Activated T-helper 1 cell treated with anti-CD3 and anti-CD28 coated beads, Interleukin-2, amount 50 U/mL, for 16 hours (primary cell): ENCODE data around the gene SBSN.

Experiments used
- DNase-seq, 2 donors: peaks; one replicate each; pipeline ENCODE4 v3.0.0-alpha.2; 2020; ENCODE audit warnings: low read depth in 1 of 2, low spot score in 1 of 2

Gene SBSN

GRCh38 chr19:35554076-35554475, 26.0 kb upstream of the SBSN start:
- DNase-seq = no peak

- DNase-seq = no peak
Measured at GRCh38 chr19:35553385-35554000, 25.4 kb upstream of the SBSN start.

- no peak for DNase-seq
Measured at GRCh38 chr19:35552534-35553384, 24.6 kb upstream of the SBSN start.

GRCh38 chr19:35551091-35551810, 23.1 kb upstream of the SBSN start:
- DNase-seq = no peak

- DNase-seq = no peak
Measured at GRCh38 chr19:35549879-35550523, 21.9 kb upstream of the SBSN start.

- peak in 1 of 2 donors; percentile 30 for DNase-seq
Measured at GRCh38 chr19:35549174-35549788, 21.2 kb upstream of the SBSN start.

- no peak for DNase-seq
Measured at GRCh38 chr19:35546532-35546931, 18.4 kb upstream of the SBSN start.

- peak in 1 of 2 donors; percentile 29 for DNase-seq
Measured at GRCh38 chr19:35545855-35546381, 17.8 kb upstream of the SBSN start.

GRCh38 chr19:35545001-35545854, 17.1 kb upstream of the SBSN start, which contains the start of gene TMEM147:
Gene TMEM147 (plus strand): TSS chr19:35545626. CDS start chr19:35545740, 114 bp downstream.
- DNase-seq = peak; percentile 57 to 66

- DNase-seq = no peak
Measured at GRCh38 chr19:35544110-35544802, 16.1 kb upstream of the SBSN start.

GRCh38 chr19:35543280-35544109, 15.4 kb upstream of the SBSN start:
- no peak for DNase-seq

GRCh38 chr19:35542209-35542608, 14.1 kb upstream of the SBSN start:
- DNase-seq = no peak

- DNase-seq = no peak
Measured at GRCh38 chr19:35540356-35540927, 12.3 kb upstream of the SBSN start.

- DNase-seq = no peak
Measured at GRCh38 chr19:35539850-35540249, 11.7 kb upstream of the SBSN start.

GRCh38 chr19:35539314-35539713, 11.2 kb upstream of the SBSN start:
- DNase-seq = no peak

GRCh38 chr19:35534803-35535480, 6.8 kb upstream of the SBSN start:
- DNase-seq = no peak

GRCh38 chr19:35533822-35534392, 5.8 kb upstream of the SBSN start:
- DNase-seq = peak in 1 of 2 donors; percentile 9
